ENCODE results near the gene RANBP1.

The RANBP1 gene

GRCh38 chr22:20136603-20136873 lies 20.6 kb downstream of the RANBP1 start:
- no peak for DNase-seq (ENCODE audit: low read depth in 2 of 2)

GRCh38 chr22:20137113-20137512 lies 21.2 kb downstream of the RANBP1 start:
- no peak for DNase-seq (ENCODE audit: low read depth in 2 of 2)

GRCh38 chr22:20137671-20138416 lies 21.9 kb downstream of the RANBP1 start:
- no peak for DNase-seq (ENCODE audit: low read depth in 2 of 2)

- no peak for DNase-seq (ENCODE audit: low read depth in 2 of 2)
Observed at GRCh38 chr22:20138417-20138738, 22.5 kb downstream of the RANBP1 start.

GRCh38 chr22:20138868-20139267 lies 23.0 kb downstream of the RANBP1 start:
- no peak for DNase-seq (ENCODE audit: low read depth in 2 of 2)

GRCh38 chr22:20139391-20140106 lies 23.6 kb downstream of the RANBP1 start:
- no peak for DNase-seq (ENCODE audit: low read depth in 2 of 2)

GRCh38 chr22:20140107-20140445 lies 24.2 kb downstream of the RANBP1 start:
- DNase-seq (ENCODE audit: low read depth in 2 of 2) = no peak

- no peak for DNase-seq (ENCODE audit: low read depth in 2 of 2)
Observed at GRCh38 chr22:20140521-20140964, 24.6 kb downstream of the RANBP1 start.

GRCh38 chr22:20141186-20142077 lies 25.5 kb downstream of the RANBP1 start:
- DNase-seq (ENCODE audit: low read depth in 2 of 2) = no peak

GRCh38 chr22:20142711-20143621 lies 27.1 kb downstream of the RANBP1 start:
- DNase-seq (ENCODE audit: low read depth in 2 of 2) = no peak

GRCh38 chr22:20143883-20144665 lies 28.2 kb downstream of the RANBP1 start:
- no peak for DNase-seq (ENCODE audit: low read depth in 2 of 2)

GRCh38 chr22:20145206-20145831 lies 29.4 kb downstream of the RANBP1 start:
- no peak for DNase-seq (ENCODE audit: low read depth in 2 of 2)

GRCh38 chr22:20145832-20146223 lies 29.9 kb downstream of the RANBP1 start:
- no peak for DNase-seq (ENCODE audit: low read depth in 2 of 2)

- no peak for DNase-seq (ENCODE audit: low read depth in 2 of 2)
Observed at GRCh38 chr22:20146777-20147176, 30.9 kb downstream of the RANBP1 start.

- DNase-seq (ENCODE audit: low read depth in 2 of 2) = no peak
Observed at GRCh38 chr22:20147237-20147988, 31.5 kb downstream of the RANBP1 start.

- no peak for DNase-seq (ENCODE audit: low read depth in 2 of 2)
Observed at GRCh38 chr22:20148414-20148813, 32.5 kb downstream of the RANBP1 start.

GRCh38 chr22:20149257-20150250 lies 33.6 kb downstream of the RANBP1 start:
- DNase-seq (ENCODE audit: low read depth in 2 of 2) = no peak

All from stimulated activated CD8-positive, alpha-beta memory T cell treated with anti-CD3 and anti-CD28 coated beads, Interleukin-7, amount 100 ng/mL, for 1 hour (primary cell).